ENCODE data around the gene MBD5. TPM values are rescaled to one million over a fixed set of nuclear protein-coding genes. Genes with fewer than 3 reads are reported as not detected.

Gene MBD5
- total RNA-seq, 2 experiments from 2014 or later = 13.6 to 18.5 TPM

DNA sequence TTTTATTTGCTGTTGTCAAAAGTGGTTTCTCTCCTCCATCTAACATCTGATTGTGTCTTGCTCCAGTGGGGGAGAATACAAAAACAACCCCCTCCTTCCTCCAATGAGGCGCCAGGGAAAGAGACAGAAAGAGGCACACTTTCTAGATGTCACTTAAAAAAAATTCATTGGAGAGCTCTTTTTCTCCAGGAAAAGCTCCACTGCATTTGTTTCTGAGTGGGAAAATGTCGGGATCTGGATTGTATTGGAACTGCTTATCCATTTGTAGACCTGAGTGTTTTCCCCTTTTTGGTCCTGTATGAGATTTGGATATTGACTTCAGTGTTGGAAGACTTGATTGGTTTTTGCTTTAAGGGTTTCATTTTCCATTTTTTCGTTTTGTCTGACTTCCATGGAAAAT lies 995 bp downstream of the MBD5 start:
- CTCF ChIA-PET = no interaction called here
- POLR2A ChIA-PET = interaction anchor here (0.7 kb wide), 1 partner anchor 30 kb away, joined by 10 read pairs; no protein-coding TSS in a partner anchor

DNA sequence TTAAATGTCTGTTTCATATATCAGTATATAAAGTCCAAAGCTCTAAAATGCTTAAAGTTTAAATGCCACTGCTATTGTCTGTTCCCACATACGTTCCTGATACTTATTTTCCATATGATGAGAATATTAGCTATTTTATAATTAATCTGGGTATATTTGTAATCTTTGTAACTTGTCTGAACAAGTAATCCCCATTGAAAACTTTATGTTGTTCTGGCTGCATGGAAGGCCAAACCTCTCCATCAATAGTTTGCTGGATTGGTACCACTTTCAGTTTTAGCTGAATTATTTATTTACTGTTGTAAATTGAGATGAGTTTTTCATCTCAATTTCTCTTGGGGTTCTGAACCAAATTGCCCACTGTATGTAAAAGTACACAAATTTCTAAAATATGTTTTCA lies 1.5 kb downstream of the MBD5 start:
- CTCF ChIA-PET = no interaction called here
- POLR2A ChIA-PET = no interaction called here

DNA sequence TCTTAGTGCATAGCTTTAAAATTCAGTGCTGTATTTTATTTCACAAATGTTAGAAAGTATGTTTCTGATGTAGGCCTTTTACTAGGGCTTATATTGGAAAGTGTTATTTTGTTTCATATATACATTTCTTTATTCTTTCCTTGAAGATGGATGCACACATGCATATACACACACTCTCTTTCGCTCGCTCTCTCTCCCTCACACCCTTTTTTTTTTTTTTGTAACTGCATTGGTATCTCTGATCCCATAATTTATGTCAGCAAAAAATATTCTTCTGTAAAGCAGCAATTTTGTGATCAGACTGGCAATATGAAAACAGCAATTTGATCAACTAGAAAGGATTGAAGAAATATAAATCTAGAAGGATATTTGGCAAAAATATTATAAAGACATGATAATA lies 2.0 kb downstream of the MBD5 start:
- CTCF ChIA-PET = interaction anchor here (0.7 kb wide), 1 partner anchor 89 kb away, joined by 3 read pairs; no protein-coding TSS in a partner anchor
- POLR2A ChIA-PET = no interaction called here

DNA sequence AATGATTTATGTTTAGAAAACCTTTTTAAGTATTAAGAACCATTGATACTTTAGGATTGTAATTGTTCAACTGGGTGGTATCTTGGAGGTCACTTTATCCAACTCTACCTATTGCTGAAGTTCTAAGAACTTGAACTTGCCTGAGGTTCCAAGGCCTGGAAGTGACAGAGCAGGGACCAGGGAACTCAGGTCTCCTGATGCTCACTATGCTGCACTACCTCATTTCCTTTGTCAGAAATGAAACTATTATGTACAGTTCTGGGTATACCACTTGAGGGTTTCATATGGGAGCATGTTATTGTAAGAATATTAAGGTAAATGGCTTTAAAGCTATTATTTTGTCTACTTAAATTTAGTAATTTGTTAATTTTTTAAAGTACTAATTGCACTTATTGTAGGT lies 3.0 kb downstream of the MBD5 start:
- CTCF ChIA-PET = no interaction called here

DNA sequence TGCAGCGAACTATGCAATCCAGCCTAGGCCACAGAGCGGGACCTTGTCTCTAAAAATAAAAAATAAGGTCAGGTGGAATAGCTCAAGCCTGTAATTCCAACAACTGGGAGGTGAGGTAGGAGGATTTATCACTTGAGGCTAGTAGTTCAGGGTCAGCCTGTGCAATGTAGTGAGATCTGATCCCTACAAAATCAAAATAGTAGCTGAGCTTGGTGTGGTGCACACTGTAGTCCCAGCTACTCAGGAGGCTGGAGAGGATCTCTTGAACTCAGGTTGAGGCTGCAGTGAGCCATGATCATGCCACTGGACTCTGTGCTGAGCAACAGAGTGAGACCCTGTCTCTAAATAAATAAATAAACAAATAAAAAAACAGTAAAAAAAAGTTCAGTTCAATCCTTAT lies 5.7 kb downstream of the MBD5 start:
- ChIA-PET CTCF (no interaction called here), POLR2A (no interaction called here)

More for the DNA sequence above, 3.0 kb downstream of the MBD5 start:
- POLR2A ChIA-PET = no interaction called here

DNA sequence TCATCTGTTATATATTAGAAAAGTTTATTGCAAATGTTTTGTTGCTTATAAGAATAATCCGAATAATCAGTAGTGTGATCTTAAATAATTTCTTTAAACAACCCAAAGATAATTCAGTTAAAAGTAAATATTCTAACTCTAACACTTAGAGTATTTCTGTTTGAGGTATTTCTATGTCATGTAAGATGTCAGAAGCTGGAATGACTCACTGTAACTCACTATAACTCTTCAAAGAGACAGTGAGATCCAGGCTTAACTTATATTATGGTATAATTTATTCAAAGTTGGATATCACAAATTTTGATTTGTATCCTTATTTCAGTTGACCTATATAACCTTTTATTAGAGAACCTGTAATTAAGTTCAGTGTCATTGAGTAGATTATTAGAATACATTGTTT lies 6.9 kb downstream of the MBD5 start:
- POLR2A ChIA-PET = no interaction called here
- CTCF ChIA-PET = no interaction called here

DNA sequence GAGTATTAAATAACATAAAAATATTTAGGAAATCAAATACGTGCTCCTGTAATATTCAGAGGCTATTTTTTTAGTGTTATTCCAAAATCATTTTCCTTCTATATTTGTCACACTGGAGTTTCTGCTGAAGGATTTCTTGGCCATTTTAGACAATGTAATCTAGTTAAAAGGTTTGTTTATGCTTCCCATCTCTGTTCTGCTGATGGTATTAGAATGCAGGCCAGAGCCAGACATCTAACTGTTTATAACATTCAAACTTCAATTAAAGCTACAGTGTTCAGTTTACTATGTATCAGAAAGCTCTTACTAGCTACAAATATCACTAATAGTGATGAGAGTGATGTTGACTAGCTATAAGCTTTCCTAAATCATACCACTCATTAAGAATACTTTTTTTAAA lies 7.9 kb downstream of the MBD5 start:
- ChIA-PET POLR2A (no interaction called here), CTCF (no interaction called here)

DNA sequence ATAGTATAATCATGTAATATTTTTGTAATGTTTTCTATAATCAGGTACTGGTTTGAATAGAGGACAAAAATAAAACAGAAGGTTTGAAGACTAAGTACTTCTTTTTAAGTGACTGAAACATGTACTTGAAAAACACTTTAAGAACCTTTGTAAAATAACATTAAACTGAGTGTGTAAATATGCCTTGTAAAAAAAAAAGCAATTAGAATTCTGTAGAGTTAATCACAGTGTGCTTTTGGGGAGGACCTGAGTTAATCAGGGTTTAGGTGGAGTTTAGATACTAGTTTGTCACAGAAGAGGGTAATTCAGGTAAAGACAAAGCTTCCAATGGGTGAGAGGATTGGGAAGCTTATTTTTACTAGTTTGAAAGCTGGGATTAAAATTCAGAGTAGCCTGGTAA lies 10.3 kb downstream of the MBD5 start:
- POLR2A ChIA-PET = no interaction called here
- CTCF ChIA-PET = no interaction called here

DNA sequence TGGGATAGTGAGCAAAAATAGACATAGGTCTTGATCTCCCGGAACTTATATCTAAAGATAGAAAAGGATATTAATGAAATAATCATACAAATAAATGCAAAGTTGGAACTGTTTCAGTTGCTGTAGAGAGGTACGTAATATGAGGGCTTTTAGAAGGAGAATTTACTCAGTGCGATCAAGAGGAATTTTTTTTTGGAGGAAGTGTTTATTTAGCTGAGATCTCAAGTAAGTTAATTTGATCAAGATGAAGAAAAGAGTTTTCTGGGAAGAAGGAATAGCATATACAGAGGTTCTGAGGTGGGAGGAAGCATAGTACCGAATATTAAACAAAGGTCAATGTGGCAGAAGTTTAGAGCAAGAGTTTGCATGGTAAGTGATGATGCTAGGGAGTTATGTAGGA lies 11.3 kb downstream of the MBD5 start:
- CTCF ChIA-PET = no interaction called here
- POLR2A ChIA-PET = no interaction called here

DNA sequence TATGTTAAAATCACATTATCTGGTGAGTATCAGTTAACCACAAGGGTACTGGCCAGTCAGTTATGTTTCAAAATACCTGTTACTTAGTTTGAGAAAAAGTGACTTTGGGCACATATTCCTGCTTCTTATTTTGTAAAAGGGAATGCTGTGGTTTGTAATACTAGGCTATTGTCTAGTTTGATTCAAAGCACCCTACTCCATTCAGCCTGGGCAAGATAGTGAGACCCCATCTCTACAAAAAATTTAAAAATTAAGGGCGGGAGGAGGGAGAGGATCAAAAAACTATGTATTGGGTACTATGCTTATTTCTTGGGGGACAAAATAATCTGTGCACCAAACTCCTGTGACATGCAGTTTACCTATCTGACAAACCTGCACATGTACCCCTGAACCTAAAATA lies 18.9 kb downstream of the MBD5 start:
- ChIA-PET CTCF (no interaction called here), POLR2A (no interaction called here)

DNA sequence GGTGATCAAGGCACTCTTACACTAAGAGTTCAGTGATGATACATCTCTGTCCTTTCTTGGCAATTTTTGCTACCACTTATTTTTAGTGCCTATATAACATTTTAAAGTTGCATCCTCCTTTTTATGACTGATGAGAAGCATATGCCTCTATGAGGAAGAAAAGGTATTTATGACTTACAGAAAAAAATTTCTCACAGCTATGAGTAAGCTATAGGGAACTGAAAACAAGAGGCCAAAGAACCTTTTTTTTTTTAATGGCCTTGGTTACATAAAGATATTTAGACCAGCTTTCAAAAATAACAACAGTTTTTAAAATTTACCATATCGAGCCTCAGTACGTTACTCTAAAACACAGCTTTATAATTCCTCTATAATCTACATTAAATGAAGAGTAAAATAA lies 21.3 kb downstream of the MBD5 start:
- ChIA-PET CTCF (no interaction called here), POLR2A (no interaction called here)

DNA sequence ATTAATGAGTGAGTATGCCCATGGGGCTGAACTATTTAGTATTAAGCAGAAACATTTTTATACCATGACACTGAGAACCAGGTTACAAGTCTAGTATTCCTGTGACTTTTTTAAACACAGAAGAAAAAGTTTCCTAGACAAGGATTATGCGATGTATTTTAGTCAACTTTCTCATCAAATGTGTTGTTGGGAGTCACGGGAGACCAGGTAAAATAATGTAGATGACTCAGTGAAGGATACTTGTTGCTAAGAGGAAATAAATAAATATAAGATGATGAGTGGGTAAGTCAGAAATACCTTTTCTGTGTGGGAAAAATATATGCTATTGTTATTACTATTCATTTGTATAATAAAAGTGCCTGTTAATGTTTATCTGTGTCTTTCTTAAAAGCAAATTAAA lies 23.4 kb downstream of the MBD5 start:
- POLR2A ChIA-PET = no interaction called here
- CTCF ChIA-PET = no interaction called here

DNA sequence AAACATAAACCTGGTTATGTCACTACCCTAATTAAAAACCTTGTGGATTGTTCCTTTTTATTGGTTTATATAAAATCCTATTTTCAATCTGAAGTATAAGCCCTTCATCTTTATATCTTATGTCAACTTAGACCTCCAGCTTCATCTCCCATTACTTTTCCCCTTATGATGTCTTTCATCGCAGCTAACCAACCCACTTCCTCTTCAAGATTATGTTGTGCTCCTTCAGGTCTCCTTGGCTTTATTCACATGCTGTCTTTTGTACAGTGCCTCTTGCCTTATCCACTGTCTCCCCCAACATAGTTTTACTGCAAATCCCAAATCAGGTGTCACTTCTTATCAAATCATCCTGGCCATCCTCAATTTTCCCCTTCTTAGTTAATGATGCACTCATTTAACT lies 25.9 kb downstream of the MBD5 start:
- ChIA-PET POLR2A (no interaction called here), CTCF (no interaction called here)

DNA sequence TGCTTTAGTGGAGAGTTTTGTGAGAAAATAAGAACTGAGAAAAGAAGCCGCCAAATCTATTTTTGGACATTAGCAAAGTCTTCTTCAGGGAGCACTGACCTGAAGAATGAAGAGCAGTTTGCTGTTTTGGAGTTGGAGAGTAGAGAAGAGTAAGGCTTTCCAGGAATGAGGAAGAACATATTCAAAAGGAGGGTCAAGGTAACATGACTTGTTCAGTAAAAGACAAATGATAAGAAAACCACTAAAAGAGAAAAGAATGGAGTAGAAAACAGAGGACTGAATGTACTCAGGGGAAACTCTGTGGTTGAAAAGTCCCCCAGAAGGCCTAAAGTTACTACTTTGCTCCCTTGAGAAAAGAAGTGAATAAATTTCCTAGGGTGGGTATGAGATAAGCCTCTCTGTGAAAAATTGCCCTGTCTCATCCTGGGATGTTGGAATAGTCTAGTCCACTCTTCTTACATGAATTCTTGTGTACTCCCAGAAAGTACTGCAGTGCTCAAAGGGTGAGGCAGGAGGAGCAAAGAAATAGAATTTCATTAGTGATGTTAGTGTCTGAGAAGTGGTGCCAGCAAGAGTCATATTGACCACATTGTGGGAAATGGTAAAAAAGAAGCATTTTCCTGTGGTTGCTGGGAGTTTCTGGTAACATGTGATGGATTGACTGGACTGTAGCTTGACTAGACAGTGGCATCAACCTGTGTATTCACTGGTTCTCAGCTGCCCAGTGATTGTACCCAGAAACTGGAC lies 27.8 kb downstream of the MBD5 start:
- ChIA-PET POLR2A (no interaction called here), CTCF (no interaction called here)

DNA sequence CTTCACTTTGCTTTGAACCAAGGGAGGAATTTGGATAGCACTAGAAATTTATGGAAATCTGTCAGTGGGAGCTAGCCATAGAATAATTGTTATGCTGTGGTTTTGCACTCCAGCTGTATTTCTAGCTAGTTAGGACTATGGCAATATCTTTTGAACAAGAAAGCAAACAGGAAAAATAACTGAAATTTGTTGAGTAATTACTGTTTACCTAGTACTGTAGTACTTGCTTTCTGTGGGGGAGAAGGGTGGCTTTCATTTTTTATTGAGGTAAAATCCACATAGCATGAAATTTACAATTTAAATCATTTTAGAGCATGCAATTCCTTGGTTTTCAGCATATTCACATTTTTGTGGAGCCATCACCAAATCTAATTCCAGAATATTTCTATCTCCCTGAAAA lies 28.4 kb downstream of the MBD5 start:
- ChIA-PET POLR2A (no interaction called here), CTCF (no interaction called here)

DNA sequence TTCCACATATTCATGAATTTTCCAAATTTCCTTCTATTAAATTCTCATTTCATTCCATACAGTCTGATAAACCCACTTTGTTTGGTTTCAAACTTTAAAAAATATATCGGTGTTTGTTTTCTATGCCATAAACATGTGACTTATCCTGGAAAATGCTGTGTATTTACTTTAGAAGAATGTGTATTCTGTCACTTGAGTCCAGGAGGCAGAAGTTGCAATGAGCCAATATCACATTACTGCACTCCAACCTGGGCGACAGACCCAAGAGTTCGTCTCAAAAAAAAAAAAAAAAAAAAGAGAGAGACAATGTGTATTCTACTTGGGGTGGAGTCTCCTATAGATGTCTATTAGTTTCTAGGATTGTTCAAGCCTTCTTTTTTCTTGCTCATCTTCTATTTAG lies 31.8 kb downstream of the MBD5 start:
- ChIA-PET POLR2A (no interaction called here), CTCF (no interaction called here)

DNA sequence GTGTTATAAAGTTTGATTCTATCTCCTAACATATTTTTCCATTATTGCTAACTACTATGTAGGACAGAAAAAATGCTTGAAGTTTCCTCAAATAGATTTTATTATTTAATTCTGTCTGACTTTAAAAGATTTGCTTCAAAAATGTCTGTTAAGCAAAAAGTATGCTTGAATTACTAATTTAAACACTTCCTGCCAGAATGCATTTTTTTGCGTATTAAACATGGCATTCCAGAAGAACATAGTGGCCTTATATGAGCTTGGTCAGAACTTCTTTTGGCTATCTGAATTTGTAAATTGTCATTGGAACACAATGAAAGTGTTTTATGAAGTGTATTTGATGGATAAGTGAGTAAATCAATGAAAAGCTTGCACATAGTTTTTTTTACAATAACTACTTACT lies 37.8 kb downstream of the MBD5 start:
- ChIA-PET CTCF (interaction anchor here (0.8 kb wide), 1 partner anchor 9 kb away, joined by 3 read pairs; no protein-coding TSS in a partner anchor), POLR2A (no interaction called here)

DNA sequence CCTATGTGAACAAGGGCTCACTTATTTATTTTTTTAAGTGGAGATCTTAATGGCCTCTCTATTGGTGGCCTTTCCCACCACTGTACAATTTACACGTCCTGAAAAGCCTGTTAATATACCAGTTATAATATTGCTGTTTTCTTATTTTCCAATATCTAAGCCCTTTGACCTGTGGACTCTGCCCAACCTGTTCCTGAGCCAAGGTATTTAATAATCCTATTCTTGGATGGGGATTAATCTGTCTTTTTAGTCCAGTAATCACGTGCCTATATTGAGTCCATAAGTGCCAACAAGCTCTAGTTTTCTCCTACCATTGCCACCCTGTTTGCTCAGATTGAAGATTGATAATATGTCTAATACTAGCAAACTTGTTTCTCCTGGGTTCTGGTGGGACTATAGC lies 42.7 kb downstream of the MBD5 start:
- ChIA-PET POLR2A (no interaction called here), CTCF (no interaction called here)

DNA sequence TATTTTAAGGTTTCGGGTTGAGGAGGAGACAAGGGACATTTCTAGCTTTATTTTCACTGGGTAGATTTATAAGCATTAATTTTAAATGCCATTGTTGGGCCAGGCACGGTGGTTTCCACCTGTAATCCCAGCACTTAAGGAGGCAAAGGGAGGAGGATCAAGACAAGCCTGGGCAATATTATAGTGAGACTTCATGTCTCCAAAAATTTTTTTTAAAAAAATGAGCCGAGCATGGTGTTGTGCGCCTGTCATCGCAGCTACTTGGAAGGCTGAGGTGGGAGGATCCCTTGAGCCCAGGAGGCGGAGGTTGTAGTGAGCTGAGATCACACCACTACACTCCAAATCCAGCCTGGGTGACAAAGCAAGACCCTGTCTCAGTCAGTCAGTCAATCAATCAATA lies 45.0 kb downstream of the MBD5 start:
- CTCF ChIA-PET = interaction anchor here (1.5 kb wide), 1 partner anchor 76 kb away, joined by 4 read pairs; no protein-coding TSS in a partner anchor
- POLR2A ChIA-PET = interaction anchor here (0.6 kb wide), 1 partner anchor 53 kb away, joined by 3 read pairs; no protein-coding TSS in a partner anchor

DNA sequence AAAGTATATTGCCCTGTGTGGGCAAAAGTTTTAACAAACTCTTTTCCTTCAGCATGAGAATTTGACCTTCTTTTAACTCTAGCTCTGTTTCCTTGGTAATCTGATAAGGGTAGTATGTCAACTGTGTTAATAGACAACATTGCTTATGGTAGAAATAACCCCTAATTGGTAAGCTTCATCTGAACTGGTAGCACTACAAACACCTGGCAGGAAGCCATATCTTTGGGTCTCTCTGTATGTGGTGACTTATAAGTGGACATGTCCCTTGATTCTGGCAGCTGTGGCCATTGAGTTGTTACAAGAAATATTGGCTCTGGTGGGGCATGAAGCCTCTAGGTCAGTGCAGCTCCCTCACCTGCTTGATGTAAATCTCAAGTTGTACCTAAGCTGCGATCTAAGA lies 46.9 kb downstream of the MBD5 start:
- ChIA-PET POLR2A (no interaction called here), CTCF (interaction anchor here (1.0 kb wide), 1 partner anchor 9 kb away, joined by 3 read pairs; no protein-coding TSS in a partner anchor)

DNA sequence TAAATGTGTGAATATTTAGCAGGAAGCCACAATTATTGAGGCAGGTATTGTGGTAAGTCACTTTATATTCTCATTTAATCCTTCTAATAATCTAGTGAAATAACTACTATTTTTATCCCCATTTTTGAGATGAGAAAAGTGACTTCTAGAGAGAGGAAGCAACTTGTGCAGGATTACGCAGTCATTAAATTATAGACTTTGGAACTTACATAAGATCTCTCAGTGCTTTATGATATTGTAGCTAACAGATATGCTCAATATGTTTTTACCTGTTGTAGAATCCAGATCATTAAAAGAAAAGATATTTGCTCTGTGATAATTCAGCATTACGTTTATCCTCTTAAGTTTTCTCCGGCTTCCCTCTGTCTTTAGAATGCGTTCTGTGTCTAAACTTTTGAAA lies 50.5 kb downstream of the MBD5 start:
- ChIA-PET POLR2A (no interaction called here), CTCF (no interaction called here)

DNA sequence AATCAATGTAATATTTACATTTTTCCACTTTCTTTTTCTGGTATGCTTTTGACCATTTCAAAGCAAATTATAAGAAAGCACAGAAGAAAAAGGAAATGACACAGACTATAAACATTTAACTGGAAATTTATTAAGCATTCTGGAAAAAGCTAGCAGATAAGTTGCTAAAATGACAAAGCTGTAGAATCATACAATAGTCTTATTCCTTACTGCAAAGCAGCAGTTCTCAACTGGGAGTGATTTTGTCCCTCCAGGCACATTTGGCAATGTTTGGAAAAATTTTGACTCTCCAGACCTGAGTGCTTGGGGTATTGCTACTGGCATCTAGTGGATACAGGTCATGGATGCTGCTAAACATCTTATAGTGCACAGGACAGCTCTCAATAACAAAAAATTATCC lies 75.1 kb downstream of the MBD5 start:
- ChIA-PET CTCF (no interaction called here), POLR2A (no interaction called here)

Measured in activated CD8-positive, alpha-beta memory T cell treated with anti-CD3 and anti-CD28 coated beads for 36 hours (primary cell).